Nephron progenitor cell (in vitro differentiated cells): ENCODE data around the gene KCNA2.

Source experiments
- DNase-seq: peaks from one replicate; pipeline ENCODE4 v3.0.0; 2021
- H3K27ac Mint-ChIP-seq: 2 replicates; pipeline ENCODE4 v1.8.0; 2021; ENCODE audit warnings: mild to moderate bottlenecking, moderate library complexity, mixed read lengths
- H3K27me3 Mint-ChIP-seq: 2 replicates; pipeline ENCODE4 v1.8.0; 2021; ENCODE audit warnings: mild to moderate bottlenecking, low read depth, mixed read lengths; ENCODE audit not compliant: poor library complexity
- H3K36me3 Mint-ChIP-seq: 2 replicates; pipeline ENCODE4 v1.8.0; 2021; ENCODE audit warnings: low read depth, mixed read lengths
- H3K4me1 Mint-ChIP-seq: 2 replicates; pipeline ENCODE4 v1.8.0; 2021; ENCODE audit warnings: mixed read lengths
- H3K4me3 Mint-ChIP-seq: 2 replicates; pipeline ENCODE4 v1.8.0; 2021; ENCODE audit warnings: mild to moderate bottlenecking, moderate library complexity, mixed read lengths
- H3K9me3 Mint-ChIP-seq: 2 replicates; pipeline ENCODE4 v1.8.0; 2021; ENCODE audit warnings: mild to moderate bottlenecking, moderate library complexity, mixed read lengths
- TF ChIP-seq, protein P1 (sequence below): fragments of 200-600 bp; sonication (generic); IDR thresholded peaks from 2 replicates; pipeline ENCODE4 v1.5.0; 2021; ENCODE audit warnings: antibody characterized with exemption

Gene KCNA2

DNA sequence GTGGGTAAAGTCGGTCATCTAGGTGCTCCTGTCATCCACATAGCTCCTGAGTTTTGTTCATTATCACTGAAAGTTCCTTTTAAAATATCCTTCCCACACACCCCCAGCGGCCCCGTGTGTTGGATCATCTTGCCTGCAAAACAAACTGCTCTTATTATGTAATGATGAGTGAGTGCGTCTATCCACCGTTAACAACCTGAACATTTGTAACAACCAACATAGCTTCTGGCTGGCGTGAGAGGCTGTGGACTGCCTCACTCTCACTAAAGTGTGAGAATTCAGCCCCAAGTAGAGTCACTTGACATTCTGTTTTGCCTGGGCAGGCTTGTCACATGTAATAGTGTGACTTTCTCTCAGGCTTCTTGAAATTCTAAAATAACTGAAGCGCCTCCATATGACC, 14.5 kb upstream of the KCNA2 start:
- Mint-ChIP-seq H3K27me3 (peaks cover 96% of the 10 kb centered on the region), H3K4me1 (peaks cover 5% of the 10 kb centered on the region), H3K27ac (no peak overlapping the region), H3K36me3 (no peaks in the 10 kb centered on the region), H3K4me3 (no peak overlapping the region), H3K9me3 (no peaks in the 10 kb centered on the region)
- no peak for DNase-seq
- TF ChIP-seq, protein P1, sequence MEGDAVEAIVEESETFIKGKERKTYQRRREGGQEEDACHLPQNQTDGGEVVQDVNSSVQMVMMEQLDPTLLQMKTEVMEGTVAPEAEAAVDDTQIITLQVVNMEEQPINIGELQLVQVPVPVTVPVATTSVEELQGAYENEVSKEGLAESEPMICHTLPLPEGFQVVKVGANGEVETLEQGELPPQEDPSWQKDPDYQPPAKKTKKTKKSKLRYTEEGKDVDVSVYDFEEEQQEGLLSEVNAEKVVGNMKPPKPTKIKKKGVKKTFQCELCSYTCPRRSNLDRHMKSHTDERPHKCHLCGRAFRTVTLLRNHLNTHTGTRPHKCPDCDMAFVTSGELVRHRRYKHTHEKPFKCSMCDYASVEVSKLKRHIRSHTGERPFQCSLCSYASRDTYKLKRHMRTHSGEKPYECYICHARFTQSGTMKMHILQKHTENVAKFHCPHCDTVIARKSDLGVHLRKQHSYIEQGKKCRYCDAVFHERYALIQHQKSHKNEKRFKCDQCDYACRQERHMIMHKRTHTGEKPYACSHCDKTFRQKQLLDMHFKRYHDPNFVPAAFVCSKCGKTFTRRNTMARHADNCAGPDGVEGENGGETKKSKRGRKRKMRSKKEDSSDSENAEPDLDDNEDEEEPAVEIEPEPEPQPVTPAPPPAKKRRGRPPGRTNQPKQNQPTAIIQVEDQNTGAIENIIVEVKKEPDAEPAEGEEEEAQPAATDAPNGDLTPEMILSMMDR: no peak

DNA sequence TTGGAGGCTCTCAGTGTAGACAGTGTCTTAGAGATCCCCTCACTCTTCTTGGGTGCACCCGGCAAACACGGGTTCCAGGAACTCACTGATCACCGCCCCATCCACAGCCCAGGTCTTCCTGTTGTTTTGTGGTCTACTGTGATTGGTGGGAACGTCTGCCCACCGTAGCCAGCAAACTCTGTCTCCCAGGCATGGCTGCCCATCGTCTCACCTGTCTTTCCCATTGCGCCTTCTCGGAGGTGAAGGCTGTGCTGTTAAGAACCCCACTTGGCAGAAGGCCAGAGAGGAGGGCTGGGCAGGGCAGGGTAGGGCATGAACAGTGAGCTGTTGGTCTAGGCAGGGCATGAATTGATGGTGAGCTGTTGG, 14.1 kb upstream of the KCNA2 start:
- Mint-ChIP-seq H3K36me3 (no peaks in the 10 kb centered on the region), H3K27ac (no peak overlapping the region), H3K27me3 (peaks cover 97% of the 10 kb centered on the region), H3K9me3 (no peaks in the 10 kb centered on the region), H3K4me3 (no peak overlapping the region), H3K4me1 (peaks cover 5% of the 10 kb centered on the region)
- TF ChIP-seq, protein P1: no peak
- no peak for DNase-seq

DNA sequence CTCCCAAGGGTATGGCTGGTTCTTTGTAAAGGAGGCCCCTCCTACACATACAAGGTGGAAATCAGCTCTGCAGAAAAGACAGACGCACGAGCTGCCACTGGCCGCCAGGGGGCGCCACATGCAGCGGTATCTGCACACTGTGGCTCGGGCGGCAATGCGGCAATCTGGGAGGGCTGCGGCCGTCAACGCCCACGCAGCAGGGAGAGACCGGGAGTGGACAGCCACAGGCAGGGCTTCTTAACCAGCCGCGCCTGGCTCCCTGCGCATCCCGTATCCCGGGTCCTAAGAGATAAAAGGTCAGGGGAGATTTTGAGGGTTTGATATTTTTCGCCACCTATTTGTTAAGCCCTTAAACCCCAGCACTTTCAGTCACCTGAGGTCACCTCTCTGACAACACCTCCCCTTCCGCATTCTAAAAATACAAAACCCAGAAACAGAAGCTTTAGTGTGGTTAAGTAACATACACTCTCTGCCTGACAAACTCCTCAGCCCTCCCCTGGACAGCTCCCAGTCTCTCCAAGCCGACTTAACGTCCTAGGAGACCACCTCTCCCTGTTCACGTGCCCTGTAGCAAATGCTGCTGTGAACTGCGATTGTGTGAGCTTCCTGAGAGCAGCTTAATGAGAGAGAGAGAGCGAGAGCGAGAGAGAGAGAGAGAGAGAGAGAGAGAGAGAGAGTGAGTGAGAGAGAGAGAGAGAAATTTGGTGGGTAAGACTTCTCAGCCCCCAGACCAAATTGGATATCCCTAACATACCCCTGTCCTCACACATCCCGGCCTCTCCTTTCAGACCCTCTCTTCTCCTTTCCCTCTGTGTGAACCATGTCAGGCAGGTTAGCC, 13.5 kb upstream of the KCNA2 start:
- no peaks in the 10 kb centered on the region for H3K36me3 Mint-ChIP-seq

DNA sequence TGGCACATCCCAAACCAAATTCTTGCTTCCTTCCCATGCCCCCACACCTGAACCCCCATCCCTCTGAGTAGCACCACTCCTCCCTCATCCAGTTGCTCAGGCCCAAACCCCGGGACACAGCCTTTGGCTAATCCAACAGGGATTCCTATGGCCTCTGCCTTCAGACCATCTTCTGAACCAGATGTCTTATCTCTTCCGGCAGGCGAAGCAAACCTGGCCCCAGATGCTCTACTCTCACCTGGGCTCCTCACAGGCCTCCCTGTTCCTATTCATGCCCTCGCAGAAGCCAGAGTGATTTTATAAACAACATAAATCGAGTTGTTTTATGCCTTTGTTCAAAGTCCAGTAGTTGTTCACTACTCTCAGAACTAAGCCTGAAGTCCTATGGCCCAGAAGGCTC, 12.5 kb upstream of the KCNA2 start:
- Mint-ChIP-seq H3K4me1 (peaks cover 5% of the 10 kb centered on the region), H3K36me3 (no peaks in the 10 kb centered on the region), H3K4me3 (no peak overlapping the region), H3K9me3 (no peaks in the 10 kb centered on the region), H3K27ac (no peak overlapping the region), H3K27me3 (peaks cover 95% of the 10 kb centered on the region)
- TF ChIP-seq, protein P1: no peak
- DNase-seq: no peak

More for the DNA sequence above, 13.5 kb upstream of the KCNA2 start:
- H3K9me3 Mint-ChIP-seq: no peaks in the 10 kb centered on the region
- DNase-seq: peak; percentile 94
- H3K4me3 Mint-ChIP-seq: no peak overlapping the region
- peaks cover 96% of the 10 kb centered on the region for H3K27me3 Mint-ChIP-seq
- TF ChIP-seq, protein P1: peak; percentile 98
- no peak overlapping the region for H3K27ac Mint-ChIP-seq
- peaks cover 5% of the 10 kb centered on the region for H3K4me1 Mint-ChIP-seq

- Mint-ChIP-seq H3K27me3 (peaks cover 95% of the 10 kb centered on the region), H3K36me3 (no peaks in the 10 kb centered on the region), H3K9me3 (no peaks in the 10 kb centered on the region), H3K27ac (no peak overlapping the region), H3K4me3 (no peak overlapping the region), H3K4me1 (peaks cover 5% of the 10 kb centered on the region)
- TF ChIP-seq, protein P1: no peak
- no peak for DNase-seq
These were observed 11.4 kb upstream of the KCNA2 start for GRCh38 chr1:110617589-110617988.

DNA sequence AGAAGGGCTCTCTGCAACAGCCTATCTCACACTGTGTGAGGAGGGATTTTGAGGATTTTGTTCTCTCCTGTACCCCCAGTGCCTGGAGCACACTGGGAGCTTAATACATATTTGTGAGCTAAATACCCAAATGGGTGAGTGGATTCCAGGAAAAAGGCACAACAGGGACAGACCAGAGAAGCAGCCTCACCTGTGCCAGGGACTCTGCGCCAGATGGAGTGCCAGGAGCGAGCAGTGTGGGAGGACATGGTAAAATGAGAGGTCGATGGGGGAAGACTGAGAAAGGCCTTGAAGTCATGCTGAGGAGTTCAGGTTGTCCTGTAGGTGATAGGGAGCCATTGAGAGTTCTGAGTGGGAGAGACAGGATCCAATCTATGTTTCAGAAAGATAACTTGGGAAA, 11.0 kb upstream of the KCNA2 start:
- no peak overlapping the region for H3K27ac Mint-ChIP-seq
- DNase-seq: no peak
- H3K4me1 Mint-ChIP-seq: peaks cover 5% of the 10 kb centered on the region
- no peak overlapping the region for H3K4me3 Mint-ChIP-seq
- no peaks in the 10 kb centered on the region for H3K9me3 Mint-ChIP-seq
- H3K36me3 Mint-ChIP-seq: no peaks in the 10 kb centered on the region
- H3K27me3 Mint-ChIP-seq: peaks cover 94% of the 10 kb centered on the region
- TF ChIP-seq, protein P1: no peak
